K562 (cell line): ENCODE data around the gene ZMIZ1. TPM values are rescaled to one million over a fixed set of nuclear protein-coding genes. Genes with fewer than 3 reads are reported as not detected.

ENCODE experiments used
- CHD2 ChIP-seq: IDR thresholded peaks from 2 replicates; pipeline ENCODE4 v1.6.1; 2011; ENCODE audit warnings: low read depth, low read length
- CTBP1 ChIP-seq: fragments of 450-650 bp; IDR thresholded peaks from 2 replicates; pipeline ENCODE4 v1.6.1; 2016; ENCODE audit warnings: borderline replicate concordance
- FOXM1 ChIP-seq, 2 experiments: fragments of 450-650 bp in 1 of 2; sonication (generic) in 1 of 2; formaldehyde crosslinking in 1 of 2; IDR thresholded peaks; 2 replicates each; pipeline versions ENCODE4 v1.6.1 to v1.9.0; 2017 to 2022; ENCODE audit warnings: low read depth in 2 of 2, mild to moderate bottlenecking in 2 of 2, missing genetic modification reagents in 1 of 2, moderate library complexity in 1 of 2
- HES1 ChIP-seq: fragments of 450-650 bp; IDR thresholded peaks from 2 replicates; pipeline ENCODE4 v1.6.1; 2016; ENCODE audit warnings: low read depth, mild to moderate bottlenecking, moderate library complexity
- ILF3 ChIP-seq: fragments of 450-650 bp; IDR thresholded peaks from 2 replicates; pipeline ENCODE4 v1.6.1; 2018; ENCODE audit warnings: antibody characterized with exemption, mild to moderate bottlenecking, moderate library complexity, borderline replicate concordance
- JUN ChIP-seq, 2 experiments: sonication (generic) in 1 of 2; formaldehyde crosslinking in 1 of 2; IDR thresholded peaks; 2 replicates each; pipeline versions ENCODE4 v1.6.1 to v1.8.0; 2012 to 2022; ENCODE audit warnings: borderline replicate concordance in 2 of 2, mild to moderate bottlenecking in 2 of 2, improper control_type of control experiment in 1 of 2, low read depth in 1 of 2, low read length in 1 of 2, missing genetic modification reagents in 1 of 2
- OTX1 ChIP-seq: fragments of 450-650 bp; formaldehyde crosslinking; IDR thresholded peaks from 2 replicates; pipeline ENCODE4 v1.4.0; 2022; ENCODE audit warnings: mild to moderate bottlenecking
- PHF21A ChIP-seq: fragments of 450-650 bp; IDR thresholded peaks from 2 replicates; pipeline ENCODE4 v1.6.1; 2017; ENCODE audit warnings: low read depth, borderline replicate concordance
- SOX6 ChIP-seq: fragments of 450-650 bp; IDR thresholded peaks from 2 replicates; pipeline ENCODE4 v1.6.1; 2014; ENCODE audit warnings: mild to moderate bottlenecking
- ZBTB11 ChIP-seq, 3 experiments: fragments of 200-800 bp in 1 of 3; fragments of 250-450 bp in 1 of 3; fragments of 450-650 bp in 1 of 3; sonication (Bioruptor Pico) in 1 of 3; sonication (Bioruptor generic) in 1 of 3; formaldehyde crosslinking in 1 of 3; IDR thresholded peaks; 2 replicates each; pipeline versions ENCODE4 v1.6.1 to v1.8.0; 2016 to 2022; ENCODE audit warnings: mild to moderate bottlenecking in 2 of 3, missing genetic modification characterization in 2 of 3, missing compliant biosample characterization in 1 of 3, moderate library complexity in 1 of 3
- ZNF274 ChIP-seq: IDR thresholded peaks from 2 replicates; pipeline ENCODE4 v1.6.1; 2011; ENCODE audit warnings: low read depth, mild to moderate bottlenecking, low read length, moderate library complexity, borderline replicate concordance
- ZNF41 ChIP-seq: fragments of 250-450 bp; sonication (Bioruptor Pico); conservative IDR thresholded peaks from 2 replicates; pipeline ENCODE4 v1.4.0; 2020; ENCODE audit warnings: mild to moderate bottlenecking
- polyA plus RNA-seq, 8 experiments: library from polyadenylated mRNA; depleted of rRNA in 4 of 8; stranded (reverse) in 5 of 8; unstranded in 3 of 8; fragments of >200 nt; fragmentation: Nextera tagmentation in 2 of 8; fragmentation: Illumina TruSeq in 1 of 8; extraction: Ambion mirVana in 2 of 8; extraction: Trizol in 1 of 8; gene quantifications; 2 replicates each; pipeline versions ENCODE4 v1.2.1 to v1.2.3, GENCODE V29; 2011 to 2014; ENCODE audit warnings: inconsistent platforms in 1 of 8, missing spikeins in 1 of 8
- total RNA-seq, 7 experiments: library from RNA; depleted of rRNA in 6 of 7; stranded (reverse); fragments of >200 nt in 6 of 7; fragmentation: Illumina TruSeq in 2 of 7; extraction: Trizol in 2 of 7; gene quantifications; 2 replicates each; pipeline versions ENCODE4 v1.2.1 to v1.2.3, GENCODE V29; 2011 to 2021; ENCODE audit warnings: low replicate concordance in 1 of 7
- TF ChIP-seq, protein P1 (sequence below): fragments of 200-800 bp; sonication (Bioruptor generic); IDR thresholded peaks from 2 replicates; pipeline ENCODE4 v1.6.1; 2016; ENCODE audit warnings: missing genetic modification characterization, missing compliant biosample characterization
- TF ChIP-seq, protein P2 (sequence below): sonication (generic); formaldehyde crosslinking; IDR thresholded peaks from 2 replicates; pipeline ENCODE4 v1.8.1; 2023; ENCODE audit warnings: mild to moderate bottlenecking, missing genetic modification reagents

The ZMIZ1 gene
- total and polyA plus RNA-seq, 9 of the 15 experiments (the other 6 are each of a cell fraction or from before 2014, with no cell fraction given): 1.0 to 37.3 (median 4.3) TPM

DNA sequence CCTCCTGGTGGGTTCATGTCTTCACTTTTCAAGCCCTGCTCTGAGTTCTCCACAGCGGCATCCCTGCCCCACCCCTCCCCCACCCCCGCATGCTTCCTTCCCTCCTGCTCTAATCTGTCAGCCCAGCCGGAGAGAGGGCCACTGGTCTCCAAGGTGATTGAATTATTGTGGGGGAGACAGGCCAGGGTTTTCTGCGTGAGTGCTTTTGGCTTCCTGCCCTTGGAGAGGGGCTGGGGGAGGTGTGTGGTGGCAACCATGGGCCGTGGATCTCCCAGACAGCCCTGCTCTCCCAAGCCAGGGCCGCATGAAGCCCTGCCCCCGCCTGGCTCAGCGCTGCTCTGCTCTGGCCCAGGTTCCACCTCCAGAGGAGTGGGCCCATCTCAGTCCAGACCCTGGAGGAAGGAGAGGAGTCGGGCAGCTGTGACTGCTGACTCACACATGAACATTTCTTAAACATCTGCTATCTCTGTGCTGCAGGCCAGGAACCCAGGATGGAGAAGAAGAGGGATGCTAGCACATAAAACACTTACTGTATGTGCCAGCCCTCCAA lies 109.9 kb downstream of the ZMIZ1 start (continued):
- TF ChIP-seq, protein P1, sequence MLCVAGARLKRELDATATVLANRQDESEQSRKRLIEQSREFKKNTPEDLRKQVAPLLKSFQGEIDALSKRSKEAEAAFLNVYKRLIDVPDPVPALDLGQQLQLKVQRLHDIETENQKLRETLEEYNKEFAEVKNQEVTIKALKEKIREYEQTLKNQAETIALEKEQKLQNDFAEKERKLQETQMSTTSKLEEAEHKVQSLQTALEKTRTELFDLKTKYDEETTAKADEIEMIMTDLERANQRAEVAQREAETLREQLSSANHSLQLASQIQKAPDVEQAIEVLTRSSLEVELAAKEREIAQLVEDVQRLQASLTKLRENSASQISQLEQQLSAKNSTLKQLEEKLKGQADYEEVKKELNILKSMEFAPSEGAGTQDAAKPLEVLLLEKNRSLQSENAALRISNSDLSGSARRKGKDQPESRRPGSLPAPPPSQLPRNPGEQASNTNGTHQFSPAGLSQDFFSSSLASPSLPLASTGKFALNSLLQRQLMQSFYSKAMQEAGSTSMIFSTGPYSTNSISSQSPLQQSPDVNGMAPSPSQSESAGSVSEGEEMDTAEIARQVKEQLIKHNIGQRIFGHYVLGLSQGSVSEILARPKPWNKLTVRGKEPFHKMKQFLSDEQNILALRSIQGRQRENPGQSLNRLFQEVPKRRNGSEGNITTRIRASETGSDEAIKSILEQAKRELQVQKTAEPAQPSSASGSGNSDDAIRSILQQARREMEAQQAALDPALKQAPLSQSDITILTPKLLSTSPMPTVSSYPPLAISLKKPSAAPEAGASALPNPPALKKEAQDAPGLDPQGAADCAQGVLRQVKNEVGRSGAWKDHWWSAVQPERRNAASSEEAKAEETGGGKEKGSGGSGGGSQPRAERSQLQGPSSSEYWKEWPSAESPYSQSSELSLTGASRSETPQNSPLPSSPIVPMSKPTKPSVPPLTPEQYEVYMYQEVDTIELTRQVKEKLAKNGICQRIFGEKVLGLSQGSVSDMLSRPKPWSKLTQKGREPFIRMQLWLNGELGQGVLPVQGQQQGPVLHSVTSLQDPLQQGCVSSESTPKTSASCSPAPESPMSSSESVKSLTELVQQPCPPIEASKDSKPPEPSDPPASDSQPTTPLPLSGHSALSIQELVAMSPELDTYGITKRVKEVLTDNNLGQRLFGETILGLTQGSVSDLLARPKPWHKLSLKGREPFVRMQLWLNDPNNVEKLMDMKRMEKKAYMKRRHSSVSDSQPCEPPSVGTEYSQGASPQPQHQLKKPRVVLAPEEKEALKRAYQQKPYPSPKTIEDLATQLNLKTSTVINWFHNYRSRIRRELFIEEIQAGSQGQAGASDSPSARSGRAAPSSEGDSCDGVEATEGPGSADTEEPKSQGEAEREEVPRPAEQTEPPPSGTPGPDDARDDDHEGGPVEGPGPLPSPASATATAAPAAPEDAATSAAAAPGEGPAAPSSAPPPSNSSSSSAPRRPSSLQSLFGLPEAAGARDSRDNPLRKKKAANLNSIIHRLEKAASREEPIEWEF: peak; percentile 94
- peak; percentile 67; the same call in 1 of the 2 replicates for TF ChIP-seq OTX1
- peak; percentile 87 for TF ChIP-seq FOXM1 (IDR thresholded peaks at IDR 0.05; ENCODE audit: low read depth)
- 0 out of 2 replicates have a peak, but pooled peaks have one; percentile 26 for TF ChIP-seq FOXM1 (CRISPR knock-in tag; IDR thresholded peaks at IDR 0.05; ENCODE audit: low read depth)
- TF ChIP-seq ZNF41 (CRISPR knock-in tag): peak; percentile 80
- TF ChIP-seq ZNF274: peak; percentile 54; the same call in 1 of the 2 replicates
- peak; percentile 49; the same call in 1 of the 2 replicates for TF ChIP-seq CHD2
- peak; percentile 94 for TF ChIP-seq SOX6
- TF ChIP-seq ILF3: no peak
- TF ChIP-seq CTBP1: peak; percentile 99
- peak; percentile 80; the same call in 1 of the 2 replicates for TF ChIP-seq PHF21A
- TF ChIP-seq JUN (IDR thresholded peaks at IDR 0.05; ENCODE audit: borderline replicate concordance, low read depth, low read length): peak; percentile 52
- TF ChIP-seq JUN (CRISPR knock-in tag; IDR thresholded peaks at IDR 0.05; ENCODE audit: borderline replicate concordance): no peak
- TF ChIP-seq, protein P2, sequence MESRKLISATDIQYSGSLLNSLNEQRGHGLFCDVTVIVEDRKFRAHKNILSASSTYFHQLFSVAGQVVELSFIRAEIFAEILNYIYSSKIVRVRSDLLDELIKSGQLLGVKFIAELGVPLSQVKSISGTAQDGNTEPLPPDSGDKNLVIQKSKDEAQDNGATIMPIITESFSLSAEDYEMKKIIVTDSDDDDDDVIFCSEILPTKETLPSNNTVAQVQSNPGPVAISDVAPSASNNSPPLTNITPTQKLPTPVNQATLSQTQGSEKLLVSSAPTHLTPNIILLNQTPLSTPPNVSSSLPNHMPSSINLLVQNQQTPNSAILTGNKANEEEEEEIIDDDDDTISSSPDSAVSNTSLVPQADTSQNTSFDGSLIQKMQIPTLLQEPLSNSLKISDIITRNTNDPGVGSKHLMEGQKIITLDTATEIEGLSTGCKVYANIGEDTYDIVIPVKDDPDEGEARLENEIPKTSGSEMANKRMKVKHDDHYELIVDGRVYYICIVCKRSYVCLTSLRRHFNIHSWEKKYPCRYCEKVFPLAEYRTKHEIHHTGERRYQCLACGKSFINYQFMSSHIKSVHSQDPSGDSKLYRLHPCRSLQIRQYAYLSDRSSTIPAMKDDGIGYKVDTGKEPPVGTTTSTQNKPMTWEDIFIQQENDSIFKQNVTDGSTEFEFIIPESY (CRISPR knock-in tag): peak; percentile 72; the same call in 1 of the 2 replicates
- peak; percentile 91 for TF ChIP-seq HES1
- peak in 1 of 3 experiments; percentile 80; a peak in 2 of 6 replicates for TF ChIP-seq ZBTB11 (CRISPR knock-in tag; IDR thresholded peaks at IDR 0.05)
